ENCODE results near the gene ENO1.

GRCh38 chr1:8856689-8857412 lies 21.6 kb downstream of the ENO1 start:
- TF ChIP-seq OSR1 (CRISPR knock-in tag; IDR thresholded peaks at IDR 0.05) (no peak), GLIS3 (CRISPR knock-in tag; IDR thresholded peaks at IDR 0.05) (no peak), ISL1 (CRISPR knock-in tag; IDR thresholded peaks at IDR 0.05) (no peak), RARB (CRISPR knock-in tag; IDR thresholded peaks at IDR 0.05) (no peak), ZC3H10 (CRISPR knock-in tag; IDR thresholded peaks at IDR 0.05) (no peak), PPARA (CRISPR knock-in tag; IDR thresholded peaks at IDR 0.05; ENCODE audit: borderline replicate concordance) (no peak), ARNTL (CRISPR knock-in tag; IDR thresholded peaks at IDR 0.05; ENCODE audit: borderline replicate concordance, low read depth) (no peak), ESRRG (CRISPR knock-in tag; IDR thresholded peaks at IDR 0.05) (no peak), ZFP30 (CRISPR knock-in tag; IDR thresholded peaks at IDR 0.05) (no peak)
- TF ChIP-seq, protein P1, sequence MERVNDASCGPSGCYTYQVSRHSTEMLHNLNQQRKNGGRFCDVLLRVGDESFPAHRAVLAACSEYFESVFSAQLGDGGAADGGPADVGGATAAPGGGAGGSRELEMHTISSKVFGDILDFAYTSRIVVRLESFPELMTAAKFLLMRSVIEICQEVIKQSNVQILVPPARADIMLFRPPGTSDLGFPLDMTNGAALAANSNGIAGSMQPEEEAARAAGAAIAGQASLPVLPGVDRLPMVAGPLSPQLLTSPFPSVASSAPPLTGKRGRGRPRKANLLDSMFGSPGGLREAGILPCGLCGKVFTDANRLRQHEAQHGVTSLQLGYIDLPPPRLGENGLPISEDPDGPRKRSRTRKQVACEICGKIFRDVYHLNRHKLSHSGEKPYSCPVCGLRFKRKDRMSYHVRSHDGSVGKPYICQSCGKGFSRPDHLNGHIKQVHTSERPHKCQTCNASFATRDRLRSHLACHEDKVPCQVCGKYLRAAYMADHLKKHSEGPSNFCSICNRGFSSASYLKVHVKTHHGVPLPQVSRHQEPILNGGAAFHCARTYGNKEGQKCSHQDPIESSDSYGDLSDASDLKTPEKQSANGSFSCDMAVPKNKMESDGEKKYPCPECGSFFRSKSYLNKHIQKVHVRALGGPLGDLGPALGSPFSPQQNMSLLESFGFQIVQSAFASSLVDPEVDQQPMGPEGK (CRISPR knock-in tag; IDR thresholded peaks at IDR 0.05; ENCODE audit: borderline replicate concordance) = no peak
- TF ChIP-seq, protein P2, sequence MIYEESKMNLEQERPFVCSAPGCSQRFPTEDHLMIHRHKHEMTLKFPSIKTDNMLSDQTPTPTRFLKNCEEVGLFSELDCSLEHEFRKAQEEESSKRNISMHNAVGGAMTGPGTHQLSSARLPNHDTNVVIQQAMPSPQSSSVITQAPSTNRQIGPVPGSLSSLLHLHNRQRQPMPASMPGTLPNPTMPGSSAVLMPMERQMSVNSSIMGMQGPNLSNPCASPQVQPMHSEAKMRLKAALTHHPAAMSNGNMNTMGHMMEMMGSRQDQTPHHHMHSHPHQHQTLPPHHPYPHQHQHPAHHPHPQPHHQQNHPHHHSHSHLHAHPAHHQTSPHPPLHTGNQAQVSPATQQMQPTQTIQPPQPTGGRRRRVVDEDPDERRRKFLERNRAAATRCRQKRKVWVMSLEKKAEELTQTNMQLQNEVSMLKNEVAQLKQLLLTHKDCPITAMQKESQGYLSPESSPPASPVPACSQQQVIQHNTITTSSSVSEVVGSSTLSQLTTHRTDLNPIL (CRISPR knock-in tag; IDR thresholded peaks at IDR 0.05; ENCODE audit: low read depth) = no peak

Measured in SK-N-SH treated with all-trans-retinoic acid at 6 μM for 48 hours (cell line).